NCI-H146 (cell line): ENCODE data around the gene MPHOSPH9.

Source experiments
- DNase-seq: peaks from one replicate; lab custom pipeline; 2025; lab: John Stamatoyannopoulos, UW

Gene MPHOSPH9

GRCh38 chr12:123232807-123233504, at the start of gene MPHOSPH9, which contains the start of gene MTRFR:
MPHOSPH9 (minus strand) TSS chr12:123233141; CDS start chr12:123230364, 2,777 bp downstream.
MTRFR (plus strand) TSS chr12:123233436; CDS start chr12:123253675, 20,239 bp downstream.
- DNase-seq, result peak; percentile 99

- DNase-seq, result no peak
Measured at GRCh38 chr12:123282111-123282510, 49.2 kb upstream of the MPHOSPH9 start.

- DNase-seq, result no peak
Measured at GRCh38 chr12:123280971-123281370, 48.0 kb upstream of the MPHOSPH9 start.

- DNase-seq, result no peak
Measured at GRCh38 chr12:123278101-123278627, 45.2 kb upstream of the MPHOSPH9 start.

- no peak for DNase-seq
Measured at GRCh38 chr12:123273166-123273565, 40.2 kb upstream of the MPHOSPH9 start.

- DNase-seq, result peak; percentile 53
Measured at GRCh38 chr12:123271001-123271668, 38.2 kb upstream of the MPHOSPH9 start.

GRCh38 chr12:123270214-123271000, 37.5 kb upstream of the MPHOSPH9 start:
- DNase-seq, result no peak

- no peak for DNase-seq
Measured at GRCh38 chr12:123269896-123270213, 36.9 kb upstream of the MPHOSPH9 start.

- no peak for DNase-seq
Measured at GRCh38 chr12:123269395-123269892, 36.5 kb upstream of the MPHOSPH9 start.

- no peak for DNase-seq
Measured at GRCh38 chr12:123268850-123269249, 35.9 kb upstream of the MPHOSPH9 start.

- peak; percentile 60 for DNase-seq
Measured at GRCh38 chr12:123267991-123268843, 35.3 kb upstream of the MPHOSPH9 start.

GRCh38 chr12:123267335-123267920, 34.5 kb upstream of the MPHOSPH9 start:
- DNase-seq, result no peak

GRCh38 chr12:123266679-123267277, 33.8 kb upstream of the MPHOSPH9 start:
- DNase-seq, result no peak

GRCh38 chr12:123265851-123266678, 33.1 kb upstream of the MPHOSPH9 start:
- no peak for DNase-seq

GRCh38 chr12:123264642-123265041, 31.7 kb upstream of the MPHOSPH9 start:
- DNase-seq, result no peak

GRCh38 chr12:123263196-123263817, 30.4 kb upstream of the MPHOSPH9 start:
- no peak for DNase-seq

- no peak for DNase-seq
Measured at GRCh38 chr12:123261196-123261595, 28.3 kb upstream of the MPHOSPH9 start.

GRCh38 chr12:123260081-123260480, 27.1 kb upstream of the MPHOSPH9 start:
- DNase-seq, result no peak

GRCh38 chr12:123258593-123258992, 25.7 kb upstream of the MPHOSPH9 start:
- DNase-seq, result no peak
